ENCODE data around the gene CYB5R2.

DNA sequence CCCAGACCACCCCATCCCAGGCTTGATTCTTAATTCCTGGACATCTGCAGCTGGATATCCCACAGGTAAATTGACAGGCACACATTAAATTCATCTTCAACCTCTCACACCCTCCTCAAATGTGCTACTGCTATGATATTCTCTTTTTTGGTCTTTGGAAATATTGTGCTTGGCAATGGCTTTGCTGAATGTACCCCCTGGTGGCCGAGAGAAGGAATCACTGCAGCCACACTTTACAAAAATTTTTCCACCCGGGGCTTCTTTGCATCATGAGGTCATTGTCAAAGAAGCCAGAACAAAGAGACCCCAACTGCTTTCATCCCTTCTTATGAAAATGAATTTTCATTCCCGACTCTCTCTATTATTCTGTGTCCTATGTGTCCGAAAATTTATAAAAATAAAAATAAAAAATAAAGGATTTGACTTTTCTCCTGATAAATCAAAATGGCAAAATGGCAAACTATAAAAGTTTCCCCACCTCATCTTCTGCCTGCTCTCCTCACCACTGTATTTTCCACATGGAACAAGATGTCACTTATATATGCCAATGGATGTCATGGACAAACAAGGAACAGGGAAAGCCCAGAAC, 15.0 kb upstream of the CYB5R2 start:
- TF ChIP-seq, protein P1, sequence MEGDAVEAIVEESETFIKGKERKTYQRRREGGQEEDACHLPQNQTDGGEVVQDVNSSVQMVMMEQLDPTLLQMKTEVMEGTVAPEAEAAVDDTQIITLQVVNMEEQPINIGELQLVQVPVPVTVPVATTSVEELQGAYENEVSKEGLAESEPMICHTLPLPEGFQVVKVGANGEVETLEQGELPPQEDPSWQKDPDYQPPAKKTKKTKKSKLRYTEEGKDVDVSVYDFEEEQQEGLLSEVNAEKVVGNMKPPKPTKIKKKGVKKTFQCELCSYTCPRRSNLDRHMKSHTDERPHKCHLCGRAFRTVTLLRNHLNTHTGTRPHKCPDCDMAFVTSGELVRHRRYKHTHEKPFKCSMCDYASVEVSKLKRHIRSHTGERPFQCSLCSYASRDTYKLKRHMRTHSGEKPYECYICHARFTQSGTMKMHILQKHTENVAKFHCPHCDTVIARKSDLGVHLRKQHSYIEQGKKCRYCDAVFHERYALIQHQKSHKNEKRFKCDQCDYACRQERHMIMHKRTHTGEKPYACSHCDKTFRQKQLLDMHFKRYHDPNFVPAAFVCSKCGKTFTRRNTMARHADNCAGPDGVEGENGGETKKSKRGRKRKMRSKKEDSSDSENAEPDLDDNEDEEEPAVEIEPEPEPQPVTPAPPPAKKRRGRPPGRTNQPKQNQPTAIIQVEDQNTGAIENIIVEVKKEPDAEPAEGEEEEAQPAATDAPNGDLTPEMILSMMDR (IDR thresholded peaks at IDR 0.05) = peak; percentile 87
- no peak for TF ChIP-seq ZFX (IDR thresholded peaks at IDR 0.05; ENCODE audit: borderline replicate concordance)
